Natural killer cell (primary cell): ENCODE measurements around the gene C1orf35. TPM values are rescaled to one million over a fixed set of nuclear protein-coding genes. Genes with fewer than 3 reads are reported as not detected.
A peak's percentile ranks its signal among the peaks of the same experiment; 100 is the strongest.

Experiments used
- ATAC-seq, 3 donors: fragments of 150-1000 bp in 2 of 3; fragments of 200-7000 bp in 1 of 3; cut with Tn5 transposase; 1 replicate in 1 of 3; 2 replicates in 2 of 3; pipeline ENCODE4 v1.10.0; 2021; ENCODE audit warnings: mild to moderate bottlenecking in 2 of 3, moderate library complexity in 2 of 3
- DNase-seq, 2 donors: peaks; one replicate each; pipeline versions ENCODE4 v3.0.0 to v3.0.0-alpha.2; 2013 to 2021; ENCODE audit warnings: mixed read lengths in 1 of 2
- H3K27ac ChIP-seq: one replicate; pipeline ENCODE4 v1.5.1; 2013; ENCODE audit warnings: mild to moderate bottlenecking, low read length
- H3K27me3 ChIP-seq: one replicate; pipeline ENCODE4 v1.6.1; 2013; ENCODE audit warnings: low read length; ENCODE audit not compliant: control insufficient read depth, insufficient read depth
- H3K36me3 ChIP-seq: one replicate; pipeline ENCODE4 v1.6.1; 2013; ENCODE audit warnings: low read length; ENCODE audit not compliant: control insufficient read depth, insufficient read depth
- H3K4me1 ChIP-seq: one replicate; pipeline ENCODE4 v1.6.1; 2013; ENCODE audit warnings: low read length; ENCODE audit not compliant: control insufficient read depth, insufficient read depth
- H3K4me3 ChIP-seq: one replicate; pipeline ENCODE4 v1.5.1; 2013; ENCODE audit warnings: low read length
- H3K9me3 ChIP-seq: one replicate; pipeline ENCODE4 v1.6.1; 2013; ENCODE audit warnings: low read length; ENCODE audit not compliant: control insufficient read depth, insufficient read depth
- H3K27ac Mint-ChIP-seq, 2 donors: one replicate each; pipeline ENCODE4 v1.8.0; 2022; ENCODE audit warnings: mild to moderate bottlenecking in 2 of 2, mixed read lengths in 2 of 2, moderate library complexity in 1 of 2
- H3K27me3 Mint-ChIP-seq, 2 donors: one replicate each; pipeline ENCODE4 v1.8.0; 2022; ENCODE audit warnings: low read depth in 2 of 2, mixed read lengths in 2 of 2
- H3K36me3 Mint-ChIP-seq: one replicate; pipeline ENCODE4 v1.8.0; 2022; ENCODE audit warnings: mixed read lengths
- H3K4me1 Mint-ChIP-seq, 2 donors: one replicate each; pipeline ENCODE4 v1.8.0; 2022; ENCODE audit warnings: mixed read lengths in 2 of 2
- H3K4me3 Mint-ChIP-seq: one replicate; pipeline ENCODE4 v1.8.0; 2022; ENCODE audit warnings: mild to moderate bottlenecking, moderate library complexity, mixed read lengths
- H3K9me3 Mint-ChIP-seq, 2 donors: one replicate each; pipeline ENCODE4 v1.8.0; 2022; ENCODE audit warnings: mixed read lengths in 2 of 2
- CTCF ChIP-seq: fragments of 200-600 bp; IDR thresholded peaks from one replicate; pipeline ENCODE4 v1.8.0; 2022; ENCODE audit warnings: antibody characterized with exemption
- WGBS: methylation state at CpG from one replicate; pipeline ENCODE4 v1.1.7; 2013; ENCODE audit warnings: missing lambda C conversion rate; ENCODE audit not compliant: insufficient coverage; 5-methylcytosine and 5-hydroxymethylcytosine counted together
- intact Hi-C: fragments of 100-400 bp; cut with micrococcal nuclease; formaldehyde crosslinking; loops from one replicate; pipeline ENCODE4 v1.14.2; 2022
- total RNA-seq, 4 donors: library from RNA; stranded (reverse); fragments of 120-200 nt in 1 of 4; gene quantifications; one replicate each; pipeline versions ENCODE4 v1.2.3 to v1.2.4, GENCODE V29; 2013 to 2022

Gene C1orf35
- total RNA-seq, 3 donors from 2014 or later (not counting 1 experiment from before 2014, with no cell fraction given) = 18.9 to 21.6 (median 19.6) TPM

- Histone ChIP-seq H3K4me1 (no peaks in the 10 kb centered on the region), H3K27me3 (no peaks in the 10 kb centered on the region), H3K27ac (no peak overlapping the region), H3K36me3 (no peaks in the 10 kb centered on the region), H3K9me3 (no peaks in the 10 kb centered on the region), H3K4me3 (no peak overlapping the region)
- H3K36me3 Mint-ChIP-seq = no peaks in the 10 kb centered on the region
- H3K27ac Mint-ChIP-seq = no peak overlapping the region
- DNase-seq (no peak), ATAC-seq (no peak)
- no peak for TF ChIP-seq CTCF
- H3K9me3 Mint-ChIP-seq = no peaks in the 10 kb centered on the region
- intact Hi-C loops = no loop called here
- H3K4me1 Mint-ChIP-seq = peaks cover 0 to 4% of the 10 kb centered on the region in 2 donors
- no peak overlapping the region for H3K4me3 Mint-ChIP-seq
- 64% methylated on average over 5 of the region's 5 CpGs for WGBS
- peaks cover 0 to 3% of the 10 kb centered on the region in 2 donors for H3K27me3 Mint-ChIP-seq
Observed at GRCh38 chr1:228072658-228073043, 30.5 kb downstream of the C1orf35 start.

- no peaks in the 10 kb centered on the region for H3K9me3 ChIP-seq
- ATAC-seq (peak in 2 of 3 donors; percentile 25 to 43), DNase-seq (no peak)
- H3K27me3 Mint-ChIP-seq = peaks cover 0 to 5% of the 10 kb centered on the region in 2 donors
- no peak overlapping the region for H3K27ac ChIP-seq
- H3K36me3 ChIP-seq = no peaks in the 10 kb centered on the region
- H3K4me3 ChIP-seq = no peak overlapping the region
- peaks cover 0 to 4% of the 10 kb centered on the region in 2 donors for H3K4me1 Mint-ChIP-seq
- no peak for TF ChIP-seq CTCF
- H3K4me1 ChIP-seq = no peaks in the 10 kb centered on the region
- H3K4me3 Mint-ChIP-seq = no peak overlapping the region
- H3K27me3 ChIP-seq = no peaks in the 10 kb centered on the region
- intact Hi-C loops = no loop called here
- H3K9me3 Mint-ChIP-seq = no peaks in the 10 kb centered on the region
- no peak overlapping the region for H3K27ac Mint-ChIP-seq
- WGBS = 64% methylated on average over 7 of the region's 7 CpGs
- H3K36me3 Mint-ChIP-seq = no peaks in the 10 kb centered on the region
Observed at GRCh38 chr1:228071839-228072657, 31.1 kb downstream of the C1orf35 start.

DNA sequence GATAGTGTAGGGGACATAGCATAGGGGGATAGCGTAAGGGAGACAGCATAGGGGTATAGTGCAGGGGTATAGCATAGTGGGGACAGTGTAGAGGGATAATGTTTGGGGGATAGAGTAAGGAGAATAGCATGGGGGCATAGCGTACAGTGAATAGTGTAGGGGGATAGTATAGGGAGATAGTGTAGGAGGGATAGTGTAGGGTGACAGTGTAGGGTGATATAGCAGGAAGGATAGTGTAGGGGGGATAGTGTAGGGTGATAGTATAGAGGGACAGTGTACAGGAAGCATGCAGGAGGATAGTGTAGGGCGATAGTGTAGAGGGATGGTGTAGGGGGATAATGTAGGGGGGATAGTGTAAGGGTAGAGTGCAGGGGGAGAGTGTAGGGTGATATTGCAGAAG is 32.3 kb downstream of the C1orf35 start:
- 74% methylated on average over 3 of the region's 3 CpGs for WGBS
- H3K36me3 ChIP-seq = no peaks in the 10 kb centered on the region
- H3K27ac Mint-ChIP-seq = no peak overlapping the region
- H3K4me3 ChIP-seq = no peak overlapping the region
- H3K4me3 Mint-ChIP-seq = no peak overlapping the region
- DNase-seq (no peak), ATAC-seq (peak in 1 of 3 donors; percentile 20)
- no peak overlapping the region for H3K27ac ChIP-seq
- H3K4me1 ChIP-seq = no peaks in the 10 kb centered on the region
- H3K36me3 Mint-ChIP-seq = no peaks in the 10 kb centered on the region
- no peaks in the 10 kb centered on the region for H3K9me3 Mint-ChIP-seq
- H3K4me1 Mint-ChIP-seq = peaks cover 0 to 4% of the 10 kb centered on the region in 2 donors
- intact Hi-C loops = no loop called here
- H3K9me3 ChIP-seq = no peaks in the 10 kb centered on the region
- TF ChIP-seq CTCF = no peak
- H3K27me3 ChIP-seq = peaks cover 4% of the 10 kb centered on the region
- peaks cover 8 to 10% of the 10 kb centered on the region in 2 donors for H3K27me3 Mint-ChIP-seq

DNA sequence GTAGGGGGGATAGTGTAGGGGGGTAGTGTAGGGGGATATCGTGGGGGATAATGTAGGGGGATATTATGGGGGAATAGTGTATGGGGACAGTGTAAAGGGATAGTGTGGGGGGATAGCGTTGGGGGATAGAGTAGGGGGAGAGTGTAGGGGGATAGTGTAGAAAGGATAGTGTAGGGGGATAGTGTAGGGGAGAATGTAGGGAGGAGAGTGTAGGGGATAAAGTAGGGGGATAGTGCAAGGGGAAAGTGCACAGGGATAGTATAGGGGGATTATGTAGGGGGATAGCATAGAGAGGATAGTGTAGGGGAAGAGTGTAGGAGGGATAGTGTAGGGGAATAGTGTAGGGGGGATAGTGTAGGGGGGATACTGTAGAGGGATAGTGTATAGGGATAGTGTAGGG is 33.0 kb downstream of the C1orf35 start:
- H3K4me3 ChIP-seq = no peak overlapping the region
- no peak overlapping the region for H3K27ac ChIP-seq
- H3K27ac Mint-ChIP-seq = no peak overlapping the region
- H3K27me3 ChIP-seq = peaks cover 9% of the 10 kb centered on the region
- no peaks in the 10 kb centered on the region for H3K36me3 Mint-ChIP-seq
- 57% methylated on average over 2 of the region's 2 CpGs for WGBS
- intact Hi-C loops = no loop called here
- peaks cover 8 to 10% of the 10 kb centered on the region in 2 donors for H3K27me3 Mint-ChIP-seq
- H3K4me1 Mint-ChIP-seq = peaks cover 0 to 4% of the 10 kb centered on the region in 2 donors
- H3K36me3 ChIP-seq = no peaks in the 10 kb centered on the region
- H3K9me3 Mint-ChIP-seq = no peaks in the 10 kb centered on the region
- DNase-seq = no peak
- no peak for ATAC-seq
- TF ChIP-seq CTCF = no peak
- no peaks in the 10 kb centered on the region for H3K4me1 ChIP-seq
- H3K4me3 Mint-ChIP-seq = no peak overlapping the region
- no peaks in the 10 kb centered on the region for H3K9me3 ChIP-seq
